Measurements from ENCODE around the gene USP12.
"Not testable (repeated sequence)": the region's sequence is repeated elsewhere in the genome, so short reads cannot be mapped to it uniquely, and the experiment has no call there.

DNA sequence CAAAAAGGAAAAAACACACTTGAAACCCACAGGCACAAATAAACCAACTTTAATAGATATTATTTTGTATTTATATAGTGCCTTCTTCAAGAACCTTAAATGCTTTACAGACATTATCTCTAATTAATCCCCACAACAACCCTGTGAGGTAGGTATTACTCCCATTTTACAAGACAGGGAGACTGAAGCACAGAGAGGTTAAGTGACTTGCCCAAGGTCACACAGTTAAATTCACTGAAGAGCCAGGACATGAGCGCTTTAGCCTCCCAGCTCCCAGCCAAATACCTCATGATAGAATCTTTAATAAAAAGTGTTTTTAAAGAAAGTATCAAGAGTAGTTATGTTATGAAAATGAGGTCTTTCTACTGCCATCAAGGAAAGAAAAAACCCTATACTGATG, 105.5 kb downstream of the USP12 start:
- TF ChIP-seq POLR2A (IDR thresholded peaks at IDR 0.05) = not testable (repeated sequence)
- TF ChIP-seq, protein P1, sequence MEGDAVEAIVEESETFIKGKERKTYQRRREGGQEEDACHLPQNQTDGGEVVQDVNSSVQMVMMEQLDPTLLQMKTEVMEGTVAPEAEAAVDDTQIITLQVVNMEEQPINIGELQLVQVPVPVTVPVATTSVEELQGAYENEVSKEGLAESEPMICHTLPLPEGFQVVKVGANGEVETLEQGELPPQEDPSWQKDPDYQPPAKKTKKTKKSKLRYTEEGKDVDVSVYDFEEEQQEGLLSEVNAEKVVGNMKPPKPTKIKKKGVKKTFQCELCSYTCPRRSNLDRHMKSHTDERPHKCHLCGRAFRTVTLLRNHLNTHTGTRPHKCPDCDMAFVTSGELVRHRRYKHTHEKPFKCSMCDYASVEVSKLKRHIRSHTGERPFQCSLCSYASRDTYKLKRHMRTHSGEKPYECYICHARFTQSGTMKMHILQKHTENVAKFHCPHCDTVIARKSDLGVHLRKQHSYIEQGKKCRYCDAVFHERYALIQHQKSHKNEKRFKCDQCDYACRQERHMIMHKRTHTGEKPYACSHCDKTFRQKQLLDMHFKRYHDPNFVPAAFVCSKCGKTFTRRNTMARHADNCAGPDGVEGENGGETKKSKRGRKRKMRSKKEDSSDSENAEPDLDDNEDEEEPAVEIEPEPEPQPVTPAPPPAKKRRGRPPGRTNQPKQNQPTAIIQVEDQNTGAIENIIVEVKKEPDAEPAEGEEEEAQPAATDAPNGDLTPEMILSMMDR (IDR thresholded peaks at IDR 0.05) = not testable (repeated sequence)
